HL-60 (cell line): ENCODE data around the gene DIS3L2.

Experiments
- DNase-seq, 2 experiments: peaks; one replicate each; pipeline ENCODE4 v3.0.0-alpha.2; 2010 to 2020; ENCODE audit warnings: low read depth in 1 of 2, low spot score in 1 of 2
- H3K27ac ChIP-seq: fragments of 250-450 bp; sonication (Bioruptor Pico); replicated peaks from 2 replicates; pipeline ENCODE4 v1.5.1; 2020; ENCODE audit warnings: mild to moderate bottlenecking, moderate library complexity
- H3K27me3 ChIP-seq: fragments of 250-450 bp; sonication (Bioruptor Pico); 2 replicates; pipeline ENCODE4 v1.5.1; 2021; ENCODE audit warnings: mild to moderate bottlenecking, moderate library complexity; ENCODE audit not compliant: insufficient read depth, poor library complexity, severe bottlenecking
- H3K4me3 ChIP-seq: replicated peaks from 2 replicates; pipeline ENCODE4 v1.5.1; 2011; ENCODE audit warnings: mild to moderate bottlenecking, control low read depth, low read length; ENCODE audit not compliant: insufficient read depth
- CTCF ChIP-seq: IDR thresholded peaks from one replicate; pipeline ENCODE4 v1.5.1; 2011; ENCODE audit warnings: low read length, control low read depth, inconsistent platforms; ENCODE audit not compliant: insufficient read depth
- GABPA ChIP-seq: IDR thresholded peaks from 2 replicates; pipeline ENCODE4 v1.6.1; 2012; ENCODE audit warnings: low read depth
- POLR2AphosphoS5 ChIP-seq: IDR thresholded peaks from 2 replicates; pipeline ENCODE4 v1.6.1; 2012; ENCODE audit warnings: low read depth
- SPI1 ChIP-seq: IDR thresholded peaks from 2 replicates; pipeline ENCODE4 v1.6.1; 2012; ENCODE audit warnings: low read depth, mild to moderate bottlenecking, borderline replicate concordance
- TF ChIP-seq, protein P1 (sequence below): IDR thresholded peaks from 2 replicates; pipeline ENCODE4 v1.6.1; 2012; ENCODE audit warnings: low read depth; ENCODE audit not compliant: insufficient replicate concordance

DIS3L2 gene

GRCh38 chr2:232052591-232052990 lies 91.1 kb downstream of the DIS3L2 start:
- H3K27ac ChIP-seq: no peak overlapping the region
- TF ChIP-seq CTCF: no peak
- TF ChIP-seq, protein P1, sequence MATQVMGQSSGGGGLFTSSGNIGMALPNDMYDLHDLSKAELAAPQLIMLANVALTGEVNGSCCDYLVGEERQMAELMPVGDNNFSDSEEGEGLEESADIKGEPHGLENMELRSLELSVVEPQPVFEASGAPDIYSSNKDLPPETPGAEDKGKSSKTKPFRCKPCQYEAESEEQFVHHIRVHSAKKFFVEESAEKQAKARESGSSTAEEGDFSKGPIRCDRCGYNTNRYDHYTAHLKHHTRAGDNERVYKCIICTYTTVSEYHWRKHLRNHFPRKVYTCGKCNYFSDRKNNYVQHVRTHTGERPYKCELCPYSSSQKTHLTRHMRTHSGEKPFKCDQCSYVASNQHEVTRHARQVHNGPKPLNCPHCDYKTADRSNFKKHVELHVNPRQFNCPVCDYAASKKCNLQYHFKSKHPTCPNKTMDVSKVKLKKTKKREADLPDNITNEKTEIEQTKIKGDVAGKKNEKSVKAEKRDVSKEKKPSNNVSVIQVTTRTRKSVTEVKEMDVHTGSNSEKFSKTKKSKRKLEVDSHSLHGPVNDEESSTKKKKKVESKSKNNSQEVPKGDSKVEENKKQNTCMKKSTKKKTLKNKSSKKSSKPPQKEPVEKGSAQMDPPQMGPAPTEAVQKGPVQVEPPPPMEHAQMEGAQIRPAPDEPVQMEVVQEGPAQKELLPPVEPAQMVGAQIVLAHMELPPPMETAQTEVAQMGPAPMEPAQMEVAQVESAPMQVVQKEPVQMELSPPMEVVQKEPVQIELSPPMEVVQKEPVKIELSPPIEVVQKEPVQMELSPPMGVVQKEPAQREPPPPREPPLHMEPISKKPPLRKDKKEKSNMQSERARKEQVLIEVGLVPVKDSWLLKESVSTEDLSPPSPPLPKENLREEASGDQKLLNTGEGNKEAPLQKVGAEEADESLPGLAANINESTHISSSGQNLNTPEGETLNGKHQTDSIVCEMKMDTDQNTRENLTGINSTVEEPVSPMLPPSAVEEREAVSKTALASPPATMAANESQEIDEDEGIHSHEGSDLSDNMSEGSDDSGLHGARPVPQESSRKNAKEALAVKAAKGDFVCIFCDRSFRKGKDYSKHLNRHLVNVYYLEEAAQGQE: no peak
- TF ChIP-seq GABPA: no peak
- no peak for TF ChIP-seq SPI1
- no peak for TF ChIP-seq POLR2AphosphoS5
- DNase-seq: no peak
- no peak overlapping the region for H3K4me3 ChIP-seq
- H3K27me3 ChIP-seq: no peaks in the 10 kb centered on the region

DNA sequence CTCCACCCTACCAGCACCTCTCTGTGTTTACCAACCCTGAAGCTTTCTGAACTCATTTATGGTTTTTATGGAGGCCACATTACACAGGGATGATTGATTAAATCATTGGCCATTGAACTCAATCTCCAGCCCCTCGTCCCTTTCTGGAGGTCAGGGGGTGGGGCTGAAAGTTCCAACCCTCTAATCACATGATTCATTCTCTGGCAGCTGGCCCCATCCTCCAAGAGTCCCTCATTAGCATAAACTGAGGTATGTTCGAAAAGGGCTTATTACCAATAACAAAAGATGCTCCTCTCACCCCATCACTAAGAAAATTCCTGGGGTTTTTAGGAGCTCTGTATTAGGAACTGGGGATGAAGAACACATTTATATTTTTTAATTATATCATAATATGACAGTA lies 92.3 kb downstream of the DIS3L2 start:
- Histone ChIP-seq H3K4me3 (no peak overlapping the region), H3K27ac (no peak overlapping the region), H3K27me3 (no peaks in the 10 kb centered on the region)
- TF ChIP-seq CTCF (no peak), GABPA (no peak), SPI1 (no peak), POLR2AphosphoS5 (no peak)
- TF ChIP-seq, protein P1: no peak
- no peak for DNase-seq

DNA sequence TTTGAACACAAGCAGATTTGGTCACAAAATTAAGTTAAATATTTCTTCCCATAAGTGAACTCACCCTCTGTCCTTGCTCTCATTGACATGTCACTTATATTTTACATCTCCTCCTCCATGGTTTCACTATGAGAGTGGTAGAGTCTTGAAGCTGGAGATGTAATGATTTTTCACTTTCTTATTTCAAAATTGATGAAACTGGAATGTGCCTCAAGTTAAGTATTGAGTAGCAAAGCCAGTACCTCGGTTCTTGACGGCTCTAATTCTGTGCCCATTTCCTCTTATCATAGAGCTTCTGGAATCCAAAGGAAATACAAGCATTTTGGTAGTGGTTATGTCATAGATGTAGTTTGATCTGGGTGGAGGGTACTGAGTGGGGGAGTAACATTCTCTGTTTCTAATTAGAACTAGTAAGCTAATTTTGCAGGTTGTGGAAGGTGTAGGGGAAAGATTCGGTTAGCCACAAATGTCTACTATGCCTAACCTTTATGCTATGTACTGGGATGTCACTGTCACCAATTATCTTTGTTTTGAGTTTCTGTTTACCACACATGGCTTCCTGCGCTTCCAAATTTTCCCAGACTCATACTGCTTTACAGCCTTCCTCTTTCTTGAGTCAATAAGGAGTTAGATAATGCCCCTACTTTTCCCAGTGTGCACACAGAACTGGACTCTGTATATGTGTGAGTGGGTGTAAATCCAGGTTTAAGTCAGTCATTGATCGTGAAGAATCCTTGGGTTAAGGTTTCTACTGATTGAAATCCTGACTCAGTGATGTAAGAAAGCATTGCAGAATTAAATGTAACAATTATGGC lies 96.8 kb downstream of the DIS3L2 start:
- no peak for DNase-seq
- Histone ChIP-seq H3K27me3 (no peaks in the 10 kb centered on the region), H3K4me3 (no peak overlapping the region), H3K27ac (no peak overlapping the region)
- TF ChIP-seq POLR2AphosphoS5 (no peak), CTCF (no peak), SPI1 (no peak), GABPA (no peak)
- TF ChIP-seq, protein P1: no peak
